Hypothalamus (tissue), 51 donors: ENCODE results near the gene AARS1.
"Not testable (repeated sequence)": the region's sequence is repeated elsewhere in the genome, so short reads cannot be mapped to it uniquely, and the experiment has no call there.

ENCODE experiments used
- DNase-seq, 51 donors: peaks; one replicate each; lab custom pipeline; 2025; lab: John Stamatoyannopoulos, UW

Gene AARS1

DNA sequence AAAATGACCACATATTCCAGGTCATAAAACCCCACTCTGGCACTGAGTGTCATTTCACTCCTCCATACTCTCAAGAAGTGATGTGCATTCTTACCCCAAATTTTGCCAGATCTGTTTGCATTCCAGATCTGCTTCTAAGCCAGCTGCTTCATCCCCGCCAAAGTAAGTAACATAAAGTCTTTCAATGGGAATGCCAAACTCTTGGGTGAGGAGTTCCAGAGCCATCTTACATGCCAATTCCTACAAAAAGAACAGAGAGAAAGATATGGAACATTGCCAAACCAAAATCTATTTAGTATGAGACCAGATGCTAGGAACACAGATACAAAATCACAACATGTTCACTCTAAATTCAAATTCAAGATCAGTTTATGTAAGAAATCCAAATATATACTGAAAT, 12.9 kb downstream of the AARS1 start:
- DNase-seq, result no peak

DNA sequence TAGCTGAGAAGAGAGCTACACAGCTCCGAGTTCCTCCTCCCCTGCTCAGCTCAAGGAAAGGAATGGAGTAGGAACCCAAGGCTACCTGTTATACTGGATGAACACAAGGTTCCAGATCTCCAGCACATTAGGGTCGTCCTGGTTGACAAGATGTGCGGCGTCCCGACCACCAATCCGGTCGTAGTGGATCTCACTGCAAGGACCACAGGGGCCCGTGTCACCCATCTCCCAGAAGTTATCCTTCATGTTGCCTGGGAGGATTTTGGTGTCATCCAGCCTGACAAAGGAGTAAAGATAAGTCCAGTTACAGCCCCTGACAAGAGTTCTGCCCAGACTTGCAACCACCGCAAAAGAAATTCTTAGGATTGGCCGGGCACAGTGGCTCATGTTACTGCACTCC, 17.6 kb downstream of the AARS1 start:
- no peak for DNase-seq

GRCh38 chr16:70270176-70270575, 19.1 kb downstream of the AARS1 start:
- DNase-seq, result no peak

DNA sequence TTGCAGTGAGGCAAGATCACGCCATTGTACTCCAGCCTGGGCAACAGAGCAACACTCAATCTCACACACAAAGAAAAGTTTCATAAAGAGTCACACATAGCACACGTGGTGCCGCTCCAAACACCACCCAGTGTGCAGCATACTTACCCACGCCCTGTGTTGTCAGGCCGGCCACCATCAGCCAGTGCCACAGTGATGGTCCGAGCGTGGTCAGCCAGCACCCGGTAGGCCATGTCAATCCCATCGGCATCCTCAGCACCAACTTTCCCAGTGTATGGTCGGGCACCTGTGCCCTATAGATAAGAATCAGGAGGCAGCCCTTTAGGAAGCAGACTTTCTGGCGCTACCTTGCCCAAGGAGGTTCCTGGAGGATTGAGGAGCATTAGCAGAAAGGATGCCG, 19.8 kb downstream of the AARS1 start:
- DNase-seq, result no peak

- DNase-seq, result not testable (repeated sequence)
These were observed 21.4 kb downstream of the AARS1 start for GRCh38 chr16:70267922-70268321.

DNA sequence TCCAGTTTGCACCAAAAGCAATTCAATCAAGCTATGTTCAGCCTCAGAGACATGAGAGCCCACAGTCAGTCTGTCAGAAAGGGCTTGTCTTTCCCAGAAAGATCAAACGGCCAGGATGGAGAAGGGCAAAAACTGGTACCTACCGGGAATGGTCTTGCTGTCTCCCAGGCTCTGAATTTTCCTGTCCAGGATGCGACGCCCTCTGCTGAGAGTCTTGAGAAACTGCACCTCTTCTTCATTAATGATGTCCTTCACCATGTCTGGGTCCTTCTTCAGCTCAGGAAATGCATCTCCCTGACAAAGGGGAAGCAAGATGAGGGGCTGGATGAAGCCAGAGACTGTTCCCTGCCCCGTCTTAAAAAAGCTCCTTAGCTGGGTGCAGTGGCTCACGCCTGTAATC, 21.8 kb downstream of the AARS1 start:
- DNase-seq, result peak in 7 of 51 donors; percentile 4 to 24 (median 11)

DNA sequence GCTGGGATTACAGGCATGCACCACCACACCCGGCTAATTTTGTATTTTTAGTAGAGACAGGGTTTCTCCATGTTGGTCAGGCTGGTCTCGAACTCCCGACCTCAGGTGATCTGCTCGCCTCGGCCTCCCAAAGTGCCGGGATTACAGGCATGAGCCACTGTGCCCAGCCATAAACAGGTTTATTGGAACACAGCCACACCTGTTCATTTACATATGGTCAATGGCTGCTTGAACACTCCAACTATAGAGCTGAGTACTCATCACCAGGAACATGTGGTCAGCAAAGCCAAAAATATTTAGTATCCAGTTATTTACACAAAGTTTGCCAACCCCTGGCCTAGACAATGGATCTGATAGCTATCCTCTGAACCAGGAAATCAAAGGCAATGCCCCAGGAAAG, 29.4 kb downstream of the AARS1 start:
- not testable (repeated sequence) for DNase-seq

DNA sequence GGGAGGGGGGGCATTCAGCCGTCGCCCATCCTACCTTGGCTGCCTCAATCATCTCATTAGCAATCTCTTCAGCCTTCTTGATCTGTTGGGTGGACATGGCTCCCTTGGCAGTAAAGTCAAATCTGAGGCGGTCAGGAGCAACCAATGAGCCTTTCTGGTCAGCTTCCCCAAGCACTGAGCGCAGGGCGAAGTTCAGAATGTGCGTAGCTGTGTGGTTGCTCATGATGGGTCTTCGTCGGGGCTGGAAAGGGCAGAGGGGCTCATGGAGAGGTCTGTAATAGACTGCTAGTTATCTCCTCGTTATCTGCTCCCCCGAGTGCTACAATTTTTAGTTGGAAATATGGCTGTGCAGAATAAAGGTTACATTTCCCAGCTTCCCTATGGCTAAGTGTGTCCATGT, 30.4 kb downstream of the AARS1 start:
- DNase-seq, result no peak

GRCh38 chr16:70258065-70258464, 31.2 kb downstream of the AARS1 start:
- DNase-seq, result no peak

- no peak for DNase-seq
These were observed 31.9 kb downstream of the AARS1 start for GRCh38 chr16:70257391-70257790.

GRCh38 chr16:70255574-70255973, 33.7 kb downstream of the AARS1 start:
- DNase-seq, result no peak

GRCh38 chr16:70254965-70255286, 34.4 kb downstream of the AARS1 start:
- no peak for DNase-seq

DNA sequence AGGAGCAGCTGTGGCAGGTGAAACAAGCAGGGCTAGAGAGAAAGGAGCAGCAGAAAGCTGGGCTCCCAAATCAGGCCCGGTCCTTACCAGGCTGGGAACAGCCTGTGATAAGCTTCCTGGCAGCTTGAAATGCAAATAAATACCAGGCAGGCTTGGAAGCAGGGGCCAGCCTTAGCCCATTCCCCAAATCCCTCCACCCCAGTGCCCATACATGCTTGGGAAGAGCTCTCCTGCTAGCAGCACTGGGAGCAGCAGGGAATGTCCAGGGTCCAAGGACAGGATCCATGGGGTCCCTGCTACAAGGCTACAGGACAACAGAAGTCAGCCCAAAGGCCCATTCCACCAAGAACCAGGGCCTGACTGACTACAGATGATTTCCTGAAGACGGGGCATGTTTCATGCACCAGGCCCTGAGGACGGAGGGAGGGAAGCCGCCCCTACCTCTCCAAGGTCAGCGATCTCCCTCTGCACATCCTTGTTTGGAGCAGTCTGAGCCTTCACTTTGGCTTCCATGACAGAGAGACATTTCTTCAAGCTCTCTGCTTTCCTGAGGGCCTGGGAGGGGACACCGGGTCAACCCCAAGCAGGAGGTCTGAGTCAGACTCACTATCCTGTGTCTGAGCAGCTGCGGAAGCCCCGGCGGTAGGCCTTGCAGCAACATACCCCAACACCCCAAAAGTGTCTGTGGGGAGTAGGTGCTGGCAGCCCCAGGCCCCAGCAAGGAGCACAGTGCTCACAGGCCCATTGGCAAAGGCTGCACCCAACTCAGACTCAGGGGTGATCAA, 34.9 kb downstream of the AARS1 start:
- DNase-seq, result no peak

DNA sequence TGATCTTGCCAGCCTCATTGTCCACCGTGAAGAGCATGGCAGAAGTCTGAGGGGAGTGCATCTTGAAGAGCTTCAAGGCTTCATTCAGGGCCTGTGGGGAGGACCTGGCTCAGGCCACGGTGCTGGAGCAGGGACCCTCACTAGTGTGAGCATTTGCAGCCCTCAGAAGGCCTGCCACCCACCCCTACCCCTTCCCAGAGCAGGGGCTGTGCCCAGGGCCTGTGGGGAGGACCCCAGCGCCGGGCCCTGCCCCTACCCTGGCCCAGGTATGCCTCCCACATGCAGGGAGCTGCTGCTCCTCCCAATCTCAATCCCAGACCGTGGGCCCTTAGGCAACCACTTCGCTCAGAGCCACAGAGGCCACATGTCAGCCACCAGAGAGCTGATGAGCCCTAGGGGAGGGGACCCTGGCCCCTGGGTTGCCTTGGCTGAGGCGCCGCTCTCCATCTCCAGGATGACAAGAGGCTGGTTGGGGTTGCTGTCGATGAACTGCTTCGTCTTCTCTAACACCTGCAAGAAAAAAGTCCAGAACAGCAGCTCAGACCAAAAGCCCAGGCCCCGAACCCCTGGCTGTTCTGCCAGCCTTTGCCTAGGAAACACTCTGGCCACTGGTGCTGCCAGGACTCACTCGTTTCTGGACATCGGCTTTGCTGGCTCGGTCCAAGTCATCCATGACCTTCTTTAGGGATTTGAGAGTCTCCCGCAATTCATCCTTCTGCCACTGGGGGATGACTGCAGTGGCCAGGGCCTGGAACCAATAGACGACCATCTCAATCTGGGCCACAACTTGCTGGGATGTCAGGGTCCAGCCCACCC, 35.8 kb downstream of the AARS1 start:
- peak in 1 of 51 donors; percentile 11 for DNase-seq

DNA sequence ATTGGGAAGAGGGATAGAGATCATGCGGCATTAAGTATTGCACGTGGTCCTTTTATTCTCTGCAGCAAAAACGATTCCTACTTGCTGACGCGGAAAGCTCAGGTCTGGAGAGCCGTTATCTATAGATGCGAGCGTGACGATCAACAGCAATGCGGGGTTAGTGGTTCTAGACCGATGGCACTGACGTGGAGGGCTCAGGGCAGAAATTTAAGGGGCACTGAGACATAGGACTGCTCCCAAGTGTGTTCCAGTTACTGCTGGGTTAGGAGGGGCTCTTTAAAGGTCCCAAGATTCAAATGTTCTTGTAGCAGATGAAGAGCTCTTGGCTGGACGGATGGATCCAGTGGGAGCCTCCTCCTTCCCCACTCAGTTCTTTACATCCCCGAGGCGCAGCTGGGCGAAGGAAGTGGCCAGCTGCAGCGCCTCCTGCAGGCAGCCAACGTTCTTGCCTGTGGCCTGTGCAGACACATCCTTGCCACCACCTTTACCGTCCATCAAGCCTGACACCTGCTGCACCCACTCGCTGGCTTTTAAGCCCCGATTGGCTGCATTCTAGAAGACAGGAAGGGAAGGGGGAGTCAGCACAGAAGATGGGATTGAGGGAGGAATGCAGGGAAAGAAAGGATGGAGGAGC, 36.8 kb downstream of the AARS1 start:
- DNase-seq, result peak in 1 of 51 donors; percentile 4

- DNase-seq, result peak; percentile 48 to 94 (median 82)
These were observed 37.5 kb downstream of the AARS1 start, which contains the start of gene EXOSC6 for GRCh38 chr16:70251629-70252354. Gene EXOSC6, minus strand, starts transcription at chr16:70251940. Its CDS starts 40 bp downstream, at chr16:70251900.

GRCh38 chr16:70250748-70251628, 38.3 kb downstream of the AARS1 start:
- peak in 14 of 51 donors; percentile 9 to 58 (median 22) for DNase-seq

- not testable (repeated sequence) for DNase-seq
These were observed 39.6 kb downstream of the AARS1 start for GRCh38 chr16:70249697-70250096.

DNA sequence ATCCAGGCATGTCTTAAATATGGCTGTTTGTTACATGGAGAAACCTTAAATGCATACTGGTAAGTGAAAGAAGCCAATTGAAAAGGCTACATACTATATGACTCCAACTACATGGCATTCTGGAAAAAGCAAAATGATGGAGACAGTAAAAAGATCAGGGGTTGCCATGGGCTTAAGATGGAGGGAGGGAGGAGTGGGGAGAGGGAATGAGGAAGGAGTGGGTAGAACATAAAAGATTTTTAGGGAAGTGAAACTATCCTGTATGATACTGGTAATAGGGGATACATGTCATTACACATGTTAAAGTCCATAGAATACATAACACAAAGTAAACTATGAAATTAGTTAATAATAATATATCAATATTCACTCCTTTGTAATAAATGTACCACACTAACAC, 50.5 kb downstream of the AARS1 start:
- not testable (repeated sequence) for DNase-seq

- not testable (repeated sequence) for DNase-seq
These were observed 57.5 kb downstream of the AARS1 start for GRCh38 chr16:70231831-70232230.
